ENCODE results near the gene FTO. TPM values are rescaled to one million over a fixed set of nuclear protein-coding genes. Genes with fewer than 3 reads are reported as not detected.

FTO gene
- total and polyA plus RNA-seq, 2 of the 8 experiments (the other 6 are each of a cell fraction or from before 2014, with no cell fraction given) = 34.5 to 59.8 TPM

DNA sequence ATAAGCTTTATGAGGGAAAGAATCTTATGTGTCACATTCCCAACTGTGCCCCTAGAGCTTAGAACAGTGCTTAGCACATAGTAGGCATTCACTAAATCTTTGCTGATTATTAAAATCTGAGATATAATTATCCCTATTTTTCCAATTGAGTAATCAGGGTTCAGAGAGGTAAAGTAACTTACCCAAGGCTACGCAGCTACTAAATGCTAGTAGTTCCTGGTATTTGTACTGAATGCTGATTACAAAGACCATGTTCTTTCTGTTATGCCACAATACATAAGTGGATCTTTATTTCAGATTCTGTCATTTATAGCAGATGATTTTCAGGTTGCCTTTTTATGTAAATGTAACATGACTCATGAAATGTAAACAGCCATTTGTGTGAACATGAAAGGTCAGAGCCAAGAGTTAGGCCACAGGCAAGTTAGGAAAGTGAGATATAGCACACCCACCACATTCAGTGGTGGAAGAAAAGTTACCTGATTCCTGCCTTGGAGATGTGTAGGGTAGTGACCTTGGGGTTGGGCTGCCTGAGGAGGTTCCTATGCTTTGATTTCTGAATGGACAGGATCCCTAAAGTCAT, 77.2 kb downstream of the FTO start (continued):
- TF ChIP-seq JUND (IDR thresholded peaks at IDR 0.05; ENCODE audit: low read length) = no peak
- no peak for TF ChIP-seq KDM1A (IDR thresholded peaks at IDR 0.05; ENCODE audit: borderline replicate concordance, low read length)
- TF ChIP-seq EP300 (IDR thresholded peaks at IDR 0.05; ENCODE audit: borderline replicate concordance in 1 of 2, low read depth in 2 of 2, low read length in 2 of 2) = no peak
- no peak for TF ChIP-seq SIX5 (IDR thresholded peaks at IDR 0.05; ENCODE audit: low read depth, low read length)
- TF ChIP-seq TAF1 (IDR thresholded peaks at IDR 0.05; ENCODE audit: low read depth, low read length) = no peak

All from H1 (cell line).